Measurements from ENCODE around the gene SLC6A13.

SLC6A13 gene

DNA sequence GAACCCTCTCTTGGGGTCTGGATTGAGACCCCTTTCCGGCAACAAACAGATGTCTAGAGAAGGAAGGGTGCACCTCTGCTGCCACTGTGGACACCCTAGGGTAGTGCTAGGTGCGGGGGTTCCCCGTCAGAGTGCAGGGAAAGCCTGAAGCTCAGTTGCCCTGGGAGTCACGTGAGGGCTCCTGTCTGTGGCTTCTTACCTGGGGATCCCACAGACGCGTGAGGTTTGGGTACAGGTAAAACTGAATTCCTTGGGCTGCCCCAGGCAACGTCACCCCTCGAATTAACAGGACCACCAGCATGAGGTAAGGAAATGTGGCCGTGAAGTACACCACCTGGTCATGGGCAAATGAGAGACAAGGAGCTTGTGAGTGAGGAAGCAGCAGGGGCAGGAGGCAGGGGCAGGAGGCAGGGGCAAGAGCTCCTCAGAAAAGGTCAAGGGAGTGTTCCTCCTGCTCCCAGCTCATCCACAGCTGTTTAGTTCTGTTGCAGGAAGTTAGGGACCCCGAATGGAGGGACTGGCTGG lies 27.7 kb downstream of the SLC6A13 start:
- DNase-seq (ENCODE audit: low spot score) (no peak), FAIRE-seq (no peak)

GRCh38 chr12:234019-234418 lies 28.6 kb downstream of the SLC6A13 start:
- DNase-seq (ENCODE audit: low spot score) (no peak), FAIRE-seq (no peak)

DNA sequence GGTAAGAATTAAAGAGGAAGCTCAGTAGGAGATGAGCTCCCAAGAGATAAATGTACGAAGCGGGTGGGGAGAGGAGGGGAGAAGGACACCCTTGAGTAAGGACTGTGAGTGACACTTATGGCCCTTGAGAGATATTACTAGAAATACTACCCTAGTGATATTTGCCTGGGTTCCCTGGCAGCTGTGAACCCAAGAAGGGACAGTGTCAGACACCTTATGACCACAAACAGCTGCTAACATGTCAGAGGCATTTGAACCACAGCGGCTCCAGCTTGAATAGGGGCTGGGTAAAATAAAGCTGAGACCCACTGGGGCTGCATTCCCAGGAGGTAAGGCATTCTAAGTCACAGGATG lies 29.0 kb downstream of the SLC6A13 start:
- no peak for FAIRE-seq
- no peak for DNase-seq (ENCODE audit: low spot score)

DNA sequence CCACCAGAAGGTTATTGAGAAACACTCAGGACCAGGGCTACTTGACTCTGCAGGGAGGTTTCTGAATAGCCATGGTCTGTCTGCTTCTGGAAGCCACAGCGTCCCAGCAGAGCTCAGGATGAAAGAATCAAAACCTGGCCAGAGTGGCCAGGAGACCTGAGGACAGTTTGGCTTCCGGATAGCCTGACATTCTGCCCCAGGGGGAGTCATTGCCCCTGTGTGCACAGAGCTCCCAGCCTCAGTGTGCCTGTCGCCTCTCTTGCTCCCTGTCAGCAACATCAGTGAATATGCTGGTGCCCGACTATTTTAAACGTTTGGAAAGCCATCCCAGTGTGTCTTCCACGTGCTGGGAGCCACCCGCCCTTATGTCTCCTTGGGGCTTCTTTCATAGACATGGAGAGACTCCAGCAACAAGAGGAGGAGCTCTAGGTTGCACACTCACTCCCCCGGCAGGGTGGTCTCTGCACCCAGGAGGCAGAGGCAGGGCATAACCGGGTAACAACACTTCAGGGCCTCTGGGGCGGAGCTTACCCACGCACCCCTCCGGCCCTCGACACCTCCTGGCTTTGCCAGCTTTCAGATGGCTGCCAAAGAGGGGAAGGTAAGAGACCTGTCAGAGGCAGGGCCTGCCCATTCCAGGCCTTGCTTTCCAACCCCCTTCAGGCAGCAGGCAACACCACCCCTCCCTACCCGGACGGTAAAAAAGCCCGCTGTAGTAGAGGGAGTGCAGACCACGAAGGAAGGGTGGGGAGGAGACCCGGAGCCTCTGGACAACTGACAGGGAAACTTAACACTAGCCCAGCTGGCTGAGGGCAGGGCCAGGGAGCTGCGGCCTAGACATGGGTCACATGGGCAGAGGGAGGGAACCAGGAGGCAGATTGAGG lies 29.7 kb downstream of the SLC6A13 start:
- FAIRE-seq = no peak
- DNase-seq (ENCODE audit: low spot score) = no peak

DNA sequence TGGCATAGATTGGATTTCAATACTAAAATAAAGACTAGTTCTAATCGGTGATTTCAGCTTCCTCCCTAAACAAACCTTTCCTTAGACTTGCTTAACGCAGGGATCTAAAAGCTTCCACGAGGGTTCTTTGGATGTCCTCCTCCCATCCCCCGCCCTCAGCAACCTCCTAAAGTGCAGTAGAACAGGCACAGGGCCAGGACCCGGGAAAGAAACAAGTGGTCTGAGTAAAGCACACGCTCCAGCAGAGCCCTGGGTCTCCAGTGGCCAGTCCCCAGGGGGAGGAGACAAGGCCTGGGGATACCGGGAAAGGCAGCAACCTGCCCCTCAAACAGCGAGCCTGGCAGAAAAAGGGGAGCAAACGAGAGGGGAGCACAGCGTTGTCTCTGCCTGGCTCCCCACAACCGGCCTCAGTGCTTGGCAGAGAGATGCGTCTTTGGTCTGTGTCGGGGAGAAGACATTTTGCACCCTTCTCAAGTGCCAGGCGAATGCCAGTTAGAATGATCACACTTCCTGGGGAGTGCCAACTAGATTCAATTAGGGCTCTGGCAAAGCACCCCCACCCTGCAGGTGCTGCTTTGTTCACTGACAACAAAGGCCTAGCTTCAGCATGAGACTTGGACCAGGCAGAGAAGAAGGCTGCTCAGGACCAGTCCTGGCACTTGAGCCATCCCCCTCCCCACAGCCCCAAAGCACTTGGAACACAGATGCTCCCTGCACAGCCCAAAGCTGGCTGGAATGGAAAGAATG lies 31.5 kb downstream of the SLC6A13 start:
- no peak for DNase-seq (ENCODE audit: low spot score)
- no peak for FAIRE-seq

- no peak for DNase-seq (ENCODE audit: low spot score)
Measured at GRCh38 chr12:229441-230191, 33.0 kb downstream of the SLC6A13 start.

DNA sequence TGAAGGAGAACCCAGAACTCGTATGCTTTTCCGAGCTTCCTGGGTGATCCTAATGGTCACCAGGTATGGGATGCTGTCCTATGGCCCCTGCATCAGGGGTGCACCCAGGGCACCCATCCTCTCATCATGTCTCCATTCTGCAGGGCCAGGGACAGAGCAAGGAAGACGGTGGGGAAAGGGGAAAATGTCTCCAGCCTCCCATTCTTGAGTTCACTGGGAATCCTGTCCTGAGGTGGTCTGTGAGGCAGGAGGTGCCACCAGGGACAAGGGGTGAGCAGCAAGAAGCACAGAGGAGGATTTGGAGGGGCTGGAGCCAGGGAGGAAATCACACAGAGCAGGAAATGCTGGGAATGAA lies 33.8 kb downstream of the SLC6A13 start:
- FAIRE-seq (no peak), DNase-seq (ENCODE audit: low spot score) (no peak)

More at GRCh38 chr12:229441-230191, 33.0 kb downstream of the SLC6A13 start:
- no peak for FAIRE-seq

DNA sequence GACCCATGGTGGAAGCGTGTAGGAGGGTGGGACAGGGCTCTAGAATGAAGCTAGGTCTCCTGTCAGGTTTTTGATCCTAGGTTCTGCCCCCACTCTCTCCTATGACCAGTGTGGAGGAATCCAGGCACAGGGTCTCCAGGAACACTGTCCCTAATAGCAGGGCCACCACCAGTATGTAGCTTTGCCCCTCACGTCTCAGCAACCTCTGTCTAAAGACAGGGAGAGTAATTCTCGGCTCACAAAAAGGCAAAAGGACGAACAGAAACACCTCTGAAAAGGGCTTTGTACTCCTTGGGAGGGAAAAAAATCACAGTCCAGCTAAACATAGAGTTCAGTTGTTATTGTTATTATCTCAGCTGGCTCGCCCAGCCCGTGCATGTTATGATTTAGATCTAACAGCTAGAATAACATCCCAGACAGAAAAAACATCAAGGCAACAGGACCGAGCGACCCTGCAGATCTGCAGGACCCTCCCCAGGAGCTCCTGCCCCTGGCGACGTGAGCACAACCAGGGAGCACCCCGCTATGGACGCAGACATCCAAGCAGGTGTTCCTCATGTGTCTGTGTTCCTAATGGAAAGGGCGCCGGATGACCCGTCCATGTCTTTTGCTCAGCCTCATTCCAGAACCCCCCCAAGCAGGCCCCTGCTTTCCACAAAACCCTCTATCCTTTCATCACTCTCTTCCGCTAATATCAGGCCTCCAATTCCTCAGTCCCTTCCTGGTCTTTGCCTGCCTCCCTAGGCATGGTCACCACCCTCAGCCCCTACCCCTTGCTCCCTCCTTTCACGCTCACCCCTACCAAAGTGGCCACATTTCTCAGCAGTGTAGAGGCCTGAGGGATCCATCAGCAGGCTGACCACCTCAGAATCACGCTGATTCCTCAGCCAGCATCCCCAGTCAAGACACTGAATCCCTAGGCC lies 34.5 kb downstream of the SLC6A13 start:
- no peak for FAIRE-seq

GRCh38 chr12:227286-227915 lies 35.2 kb downstream of the SLC6A13 start:
- no peak for DNase-seq (ENCODE audit: low spot score)
- FAIRE-seq = peak; percentile 13

More for the DNA sequence above, 34.5 kb downstream of the SLC6A13 start:
- no peak for DNase-seq (ENCODE audit: low spot score)

DNA sequence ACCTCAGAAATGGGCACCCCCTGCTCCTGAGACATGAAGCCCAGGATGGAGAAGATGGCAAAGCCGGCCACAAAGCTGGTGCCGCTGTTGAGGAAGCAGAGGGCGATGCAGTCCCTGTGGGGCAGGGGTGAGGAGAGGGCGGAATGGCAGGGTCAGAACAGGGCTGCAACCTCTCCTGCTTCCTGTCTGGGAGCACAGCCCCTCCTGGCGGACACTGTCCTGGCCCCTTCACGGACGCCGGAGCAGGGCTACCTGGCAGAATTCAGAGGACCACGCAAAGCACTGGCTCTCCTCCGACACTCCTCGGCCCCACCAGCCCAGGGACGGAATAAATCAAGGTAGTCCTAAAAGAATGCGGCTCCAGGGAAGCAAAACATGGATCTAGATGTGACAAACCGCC lies 36.2 kb downstream of the SLC6A13 start:
- no peak for DNase-seq (ENCODE audit: low spot score)
- FAIRE-seq = no peak

DNA sequence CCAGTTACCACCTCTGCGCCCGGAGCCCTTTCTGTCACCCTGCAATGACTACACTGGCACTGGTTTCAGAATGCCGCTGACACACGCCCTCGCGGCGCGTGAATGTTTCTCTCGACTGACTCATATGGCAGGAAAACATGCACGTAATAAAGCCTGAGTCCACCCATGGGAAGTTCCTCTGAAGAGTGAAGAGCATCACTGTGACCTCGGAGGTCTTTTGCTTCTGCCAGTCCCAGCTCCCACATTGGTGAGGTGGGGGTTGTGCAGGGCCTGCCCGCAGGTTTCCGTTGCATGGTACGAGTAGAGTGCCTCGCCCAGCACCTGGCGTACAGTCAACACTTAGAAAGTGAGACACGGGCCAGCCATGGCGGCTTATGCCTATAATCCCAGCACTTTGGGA lies 37.6 kb downstream of the SLC6A13 start:
- FAIRE-seq (no peak), DNase-seq (ENCODE audit: low spot score) (no peak)

GRCh38 chr12:224330-224729 lies 38.3 kb downstream of the SLC6A13 start:
- DNase-seq (ENCODE audit: low spot score) (no peak), FAIRE-seq (no peak)

GRCh38 chr12:223841-224240 lies 38.8 kb downstream of the SLC6A13 start:
- DNase-seq (ENCODE audit: low spot score) = no peak
- FAIRE-seq = no peak

DNA sequence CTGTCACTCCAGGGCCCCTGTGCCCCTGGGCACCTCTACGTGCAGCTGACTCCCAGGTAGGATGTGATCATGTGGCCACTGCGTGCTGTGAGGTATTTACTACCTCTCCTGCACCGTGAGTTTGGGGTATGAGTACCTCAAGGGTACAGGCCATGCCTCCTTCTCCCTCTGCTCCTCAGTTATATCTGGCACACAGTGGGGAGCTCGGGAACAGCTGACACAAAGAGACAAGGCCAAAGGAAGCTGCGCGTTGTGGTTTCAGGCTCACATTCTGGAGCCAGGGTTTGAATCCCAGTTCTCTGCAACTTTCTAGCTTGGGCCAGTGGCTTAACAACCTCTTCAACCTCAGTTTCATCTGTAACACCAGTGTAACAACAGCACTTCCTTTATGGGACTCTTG lies 40.9 kb downstream of the SLC6A13 start:
- DNase-seq (ENCODE audit: low spot score) (no peak), FAIRE-seq (no peak)

GRCh38 chr12:220946-221550 lies 41.6 kb downstream of the SLC6A13 start:
- FAIRE-seq = no peak
- no peak for DNase-seq (ENCODE audit: low spot score)

DNA sequence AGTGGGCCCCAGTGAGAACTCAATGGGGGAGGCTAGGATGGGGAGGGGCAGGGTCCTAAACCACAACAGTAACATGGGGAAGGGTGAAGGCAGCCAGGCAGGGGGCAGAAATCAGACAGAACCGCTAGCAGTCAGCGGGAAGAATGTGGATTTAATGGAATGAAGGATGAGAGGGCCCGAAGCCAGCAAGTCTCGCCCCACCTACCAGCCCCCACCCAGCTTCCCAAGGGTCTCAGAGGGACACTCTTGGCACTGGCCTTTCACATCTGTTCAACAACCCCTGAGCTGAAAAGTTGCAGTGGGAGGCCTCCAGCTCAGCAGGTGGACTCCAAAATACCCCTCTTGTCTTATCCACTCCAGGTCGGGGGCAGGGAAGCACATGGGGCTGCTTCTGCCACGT lies 42.1 kb downstream of the SLC6A13 start:
- DNase-seq (ENCODE audit: low spot score) = no peak
- no peak for FAIRE-seq

GRCh38 chr12:219891-220352 lies 42.7 kb downstream of the SLC6A13 start:
- FAIRE-seq = no peak
- peak; percentile 69 for DNase-seq (ENCODE audit: low spot score)

DNA sequence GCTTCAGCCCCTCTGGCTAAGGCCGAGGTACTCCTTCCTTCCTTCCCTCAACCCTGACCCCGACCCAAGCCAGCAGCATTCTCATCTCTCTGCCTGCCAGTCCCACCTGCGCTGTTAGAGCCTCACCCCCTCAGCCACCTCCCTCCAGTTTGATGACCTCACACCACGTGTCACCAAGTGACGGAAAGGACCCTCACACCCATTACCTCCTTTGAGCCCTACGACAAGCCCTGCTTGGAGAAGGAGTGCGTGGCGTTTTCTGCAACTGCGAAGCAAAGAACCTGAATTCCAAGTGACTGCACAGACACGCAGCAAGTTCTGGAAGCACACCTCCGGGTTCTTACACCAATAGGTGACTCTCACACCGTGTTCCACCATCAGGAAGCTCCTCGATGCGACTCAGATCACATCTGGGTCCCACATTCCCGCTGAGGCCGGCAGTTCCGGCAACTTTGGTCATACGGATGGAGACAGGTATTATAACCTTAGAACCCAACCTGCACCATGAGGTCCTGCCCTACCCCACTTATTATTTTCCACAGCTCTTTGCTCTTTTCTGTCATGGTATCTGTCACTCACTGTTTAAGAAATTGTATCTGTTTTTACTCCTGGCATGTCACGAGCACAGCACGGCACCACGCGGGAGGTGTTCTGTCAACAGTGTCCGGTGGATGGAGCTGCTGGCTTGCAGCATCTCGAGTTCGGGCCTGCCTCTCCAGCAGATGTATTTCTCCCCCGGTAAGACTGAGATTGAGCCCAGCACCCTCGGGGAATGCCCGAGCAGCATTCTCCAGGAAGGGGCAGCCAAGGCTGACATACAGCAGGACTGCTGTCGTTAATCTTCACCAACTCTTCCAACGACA lies 43.7 kb downstream of the SLC6A13 start:
- FAIRE-seq (peak; percentile 35), DNase-seq (ENCODE audit: low spot score) (no peak)

DNA sequence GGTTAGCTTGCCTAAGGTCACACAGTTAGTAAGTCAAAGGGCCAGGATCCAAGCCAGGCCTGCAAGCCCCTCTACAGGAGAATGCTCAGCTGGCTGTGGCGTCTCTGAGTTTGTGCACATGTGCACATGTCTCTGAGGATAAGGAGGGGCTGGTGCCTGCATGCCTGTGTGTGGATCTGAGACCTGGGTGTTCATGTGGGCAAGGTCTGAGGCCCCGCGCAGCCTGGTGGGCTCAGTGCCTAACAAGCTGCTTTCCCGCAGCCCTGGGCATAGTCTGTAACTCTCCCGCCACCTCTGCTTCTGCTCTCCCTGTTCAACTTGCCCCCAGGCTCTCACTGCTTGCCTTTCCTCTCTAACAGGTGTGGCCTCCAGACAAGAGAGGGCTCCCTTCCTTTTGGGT lies 44.4 kb downstream of the SLC6A13 start:
- FAIRE-seq (peak; percentile 17), DNase-seq (ENCODE audit: low spot score) (no peak)

Measured in urothelium cell line (cell line).